Fibroblast of peridontal ligament (primary cell): ENCODE measurements around the gene LAT.
"Not testable (repeated sequence)": the region's sequence is repeated elsewhere in the genome, so short reads cannot be mapped to it uniquely, and the experiment has no call there.

Source experiments
- DNase-seq: peaks from one replicate; pipeline ENCODE4 v3.0.0-alpha.2; 2010; ENCODE audit errors: extremely low read depth

LAT gene

GRCh38 chr16:28984619-28985135, at the start of gene LAT:
TSS of gene LAT (plus strand) at chr16:28985052. CDS start at chr16:28985418, 366 bp downstream.
- DNase-seq = no peak

- DNase-seq = no peak
Measured at GRCh38 chr16:28935346-28935745, 49.5 kb upstream of the LAT start.

GRCh38 chr16:28935924-28936783, 48.7 kb upstream of the LAT start:
- DNase-seq = peak; percentile 55

- no peak for DNase-seq
Measured at GRCh38 chr16:28936784-28937155, 48.1 kb upstream of the LAT start.

GRCh38 chr16:28937222-28937876, 47.5 kb upstream of the LAT start:
- no peak for DNase-seq

GRCh38 chr16:28938721-28939120, 46.1 kb upstream of the LAT start:
- no peak for DNase-seq

GRCh38 chr16:28939825-28940224, 45.0 kb upstream of the LAT start:
- not testable (repeated sequence) for DNase-seq

- no peak for DNase-seq
Measured at GRCh38 chr16:28943281-28943680, 41.6 kb upstream of the LAT start.

GRCh38 chr16:28946681-28947080, 38.2 kb upstream of the LAT start:
- DNase-seq = no peak

- peak; percentile 100 for DNase-seq
Measured at GRCh38 chr16:28950648-28951409, 34.0 kb upstream of the LAT start, which contains the start of gene NFATC2IP. TSS of gene NFATC2IP (plus strand) at chr16:28950937. CDS start at chr16:28951012, 75 bp downstream.

GRCh38 chr16:28951410-28951943, 33.4 kb upstream of the LAT start:
- DNase-seq = no peak

- DNase-seq = no peak
Measured at GRCh38 chr16:28958216-28958615, 26.6 kb upstream of the LAT start.

- DNase-seq = no peak
Measured at GRCh38 chr16:28958836-28959235, 26.0 kb upstream of the LAT start.

- no peak for DNase-seq
Measured at GRCh38 chr16:28964072-28964471, 20.8 kb upstream of the LAT start.

GRCh38 chr16:28964496-28964895, 20.4 kb upstream of the LAT start:
- no peak for DNase-seq

GRCh38 chr16:28967156-28967555, 17.7 kb upstream of the LAT start:
- no peak for DNase-seq

GRCh38 chr16:28969696-28970095, 15.2 kb upstream of the LAT start:
- DNase-seq = not testable (repeated sequence)

- peak; percentile 67 for DNase-seq
Measured at GRCh38 chr16:28974007-28974436, 10.8 kb upstream of the LAT start.

- DNase-seq = peak; percentile 96
Measured at GRCh38 chr16:28974437-28975157, 10.3 kb upstream of the LAT start, which contains the start of gene SPNS1. TSS of gene SPNS1 (plus strand) at chr16:28974778. CDS start at chr16:28975152, 374 bp downstream.

- DNase-seq = no peak
Measured at GRCh38 chr16:28975158-28975599, 9.7 kb upstream of the LAT start.
